ENCODE results near the gene PPP1R3C. TPM values are rescaled to one million over a fixed set of nuclear protein-coding genes. Genes with fewer than 3 reads are reported as not detected.

Gene PPP1R3C
- total RNA-seq, 1 experiment from 2014 or later = not detected

GRCh38 chr10:91664426-91664825 is 31.6 kb upstream of the PPP1R3C start:
- H3K9me2 ChIP-seq (replicated peaks; ENCODE audit: insufficient read depth, low read length) = no peaks in the 10 kb centered on the region
- H3K9ac ChIP-seq (ENCODE audit: low read length) = no peak overlapping the region
- H3K27ac ChIP-seq (ENCODE audit: low read length) = no peak overlapping the region
- no peak overlapping the region for H2AFZ ChIP-seq (ENCODE audit: low read length)
- no peaks in the 10 kb centered on the region for H3K4me1 ChIP-seq (ENCODE audit: low read length)
- H3K79me2 ChIP-seq (ENCODE audit: low read length) = no peaks in the 10 kb centered on the region
- no peaks in the 10 kb centered on the region for H3K9me3 ChIP-seq (ENCODE audit: low read length)
- H3K4me2 ChIP-seq (ENCODE audit: low read depth, low read length, poor library complexity, severe bottlenecking) = no peak overlapping the region
- H4K20me1 ChIP-seq (ENCODE audit: insufficient read depth, low read depth, low read length) = no peaks in the 10 kb centered on the region
- H3K36me3 ChIP-seq (ENCODE audit: insufficient read depth, low read length) = no peaks in the 10 kb centered on the region
- H3K4me3 ChIP-seq (ENCODE audit: low read length) = no peak overlapping the region
- DNase-seq = no peak
- H3K27me3 ChIP-seq (ENCODE audit: low read length) = no peaks in the 10 kb centered on the region

GRCh38 chr10:91662993-91663392 is 30.1 kb upstream of the PPP1R3C start:
- DNase-seq = no peak
- no peak overlapping the region for H3K4me2 ChIP-seq (ENCODE audit: low read depth, low read length, poor library complexity, severe bottlenecking)
- no peaks in the 10 kb centered on the region for H4K20me1 ChIP-seq (ENCODE audit: insufficient read depth, low read depth, low read length)
- no peak overlapping the region for H3K27ac ChIP-seq (ENCODE audit: low read length)
- H3K4me3 ChIP-seq (ENCODE audit: low read length) = no peak overlapping the region
- H3K4me1 ChIP-seq (ENCODE audit: low read length) = no peaks in the 10 kb centered on the region
- no peaks in the 10 kb centered on the region for H3K9me3 ChIP-seq (ENCODE audit: low read length)
- H3K9ac ChIP-seq (ENCODE audit: low read length) = no peak overlapping the region
- no peaks in the 10 kb centered on the region for H3K79me2 ChIP-seq (ENCODE audit: low read length)
- no peaks in the 10 kb centered on the region for H3K27me3 ChIP-seq (ENCODE audit: low read length)
- H2AFZ ChIP-seq (ENCODE audit: low read length) = no peak overlapping the region
- H3K36me3 ChIP-seq (ENCODE audit: insufficient read depth, low read length) = no peaks in the 10 kb centered on the region
- H3K9me2 ChIP-seq (replicated peaks; ENCODE audit: insufficient read depth, low read length) = no peaks in the 10 kb centered on the region

GRCh38 chr10:91653219-91653870 is 20.5 kb upstream of the PPP1R3C start:
- no peaks in the 10 kb centered on the region for H3K79me2 ChIP-seq (ENCODE audit: low read length)
- H3K9me2 ChIP-seq (replicated peaks; ENCODE audit: insufficient read depth, low read length) = no peaks in the 10 kb centered on the region
- no peak overlapping the region for H3K4me3 ChIP-seq (ENCODE audit: low read length)
- DNase-seq = no peak
- no peak overlapping the region for H3K27ac ChIP-seq (ENCODE audit: low read length)
- no peak overlapping the region for H3K4me2 ChIP-seq (ENCODE audit: low read depth, low read length, poor library complexity, severe bottlenecking)
- H2AFZ ChIP-seq (ENCODE audit: low read length) = no peak overlapping the region
- H3K4me1 ChIP-seq (ENCODE audit: low read length) = no peaks in the 10 kb centered on the region
- H3K27me3 ChIP-seq (ENCODE audit: low read length) = no peaks in the 10 kb centered on the region
- H4K20me1 ChIP-seq (ENCODE audit: insufficient read depth, low read depth, low read length) = no peaks in the 10 kb centered on the region
- H3K36me3 ChIP-seq (ENCODE audit: insufficient read depth, low read length) = no peaks in the 10 kb centered on the region
- H3K9me3 ChIP-seq (ENCODE audit: low read length) = no peaks in the 10 kb centered on the region
- H3K9ac ChIP-seq (ENCODE audit: low read length) = no peak overlapping the region

GRCh38 chr10:91652364-91652763 is 19.5 kb upstream of the PPP1R3C start:
- Histone ChIP-seq H3K27me3 (ENCODE audit: low read length) (no peaks in the 10 kb centered on the region), H3K4me3 (ENCODE audit: low read length) (no peak overlapping the region), H3K4me2 (ENCODE audit: low read depth, low read length, poor library complexity, severe bottlenecking) (no peak overlapping the region), H3K9ac (ENCODE audit: low read length) (no peak overlapping the region), H3K36me3 (ENCODE audit: insufficient read depth, low read length) (no peaks in the 10 kb centered on the region), H3K4me1 (ENCODE audit: low read length) (no peaks in the 10 kb centered on the region), H3K27ac (ENCODE audit: low read length) (no peak overlapping the region), H3K9me3 (ENCODE audit: low read length) (no peaks in the 10 kb centered on the region), H3K79me2 (ENCODE audit: low read length) (no peaks in the 10 kb centered on the region), H3K9me2 (replicated peaks; ENCODE audit: insufficient read depth, low read length) (no peaks in the 10 kb centered on the region), H2AFZ (ENCODE audit: low read length) (no peak overlapping the region), H4K20me1 (ENCODE audit: insufficient read depth, low read depth, low read length) (no peaks in the 10 kb centered on the region)
- DNase-seq = no peak

- H3K4me1 ChIP-seq (ENCODE audit: low read length) = no peaks in the 10 kb centered on the region
- H3K9ac ChIP-seq (ENCODE audit: low read length) = no peak overlapping the region
- no peaks in the 10 kb centered on the region for H3K9me3 ChIP-seq (ENCODE audit: low read length)
- no peak overlapping the region for H3K4me2 ChIP-seq (ENCODE audit: low read depth, low read length, poor library complexity, severe bottlenecking)
- H2AFZ ChIP-seq (ENCODE audit: low read length) = no peak overlapping the region
- DNase-seq = no peak
- no peaks in the 10 kb centered on the region for H3K36me3 ChIP-seq (ENCODE audit: insufficient read depth, low read length)
- H3K27ac ChIP-seq (ENCODE audit: low read length) = no peak overlapping the region
- no peaks in the 10 kb centered on the region for H3K79me2 ChIP-seq (ENCODE audit: low read length)
- no peak overlapping the region for H3K4me3 ChIP-seq (ENCODE audit: low read length)
- no peaks in the 10 kb centered on the region for H4K20me1 ChIP-seq (ENCODE audit: insufficient read depth, low read depth, low read length)
- no peaks in the 10 kb centered on the region for H3K9me2 ChIP-seq (replicated peaks; ENCODE audit: insufficient read depth, low read length)
- no peaks in the 10 kb centered on the region for H3K27me3 ChIP-seq (ENCODE audit: low read length)
Observed at GRCh38 chr10:91643700-91644099, 10.8 kb upstream of the PPP1R3C start.

- Histone ChIP-seq H4K20me1 (ENCODE audit: insufficient read depth, low read depth, low read length) (no peaks in the 10 kb centered on the region), H3K9ac (ENCODE audit: low read length) (no peak overlapping the region), H3K27ac (ENCODE audit: low read length) (no peak overlapping the region), H3K79me2 (ENCODE audit: low read length) (no peaks in the 10 kb centered on the region), H3K9me3 (ENCODE audit: low read length) (no peaks in the 10 kb centered on the region), H3K4me3 (ENCODE audit: low read length) (no peak overlapping the region), H3K27me3 (ENCODE audit: low read length) (no peaks in the 10 kb centered on the region), H2AFZ (ENCODE audit: low read length) (no peak overlapping the region), H3K4me2 (ENCODE audit: low read depth, low read length, poor library complexity, severe bottlenecking) (no peak overlapping the region), H3K4me1 (ENCODE audit: low read length) (no peaks in the 10 kb centered on the region), H3K36me3 (ENCODE audit: insufficient read depth, low read length) (no peaks in the 10 kb centered on the region), H3K9me2 (replicated peaks; ENCODE audit: insufficient read depth, low read length) (no peaks in the 10 kb centered on the region)
- DNase-seq = no peak
Observed at GRCh38 chr10:91642831-91643692, 10.2 kb upstream of the PPP1R3C start.

- no peaks in the 10 kb centered on the region for H3K27me3 ChIP-seq (ENCODE audit: low read length)
- no peaks in the 10 kb centered on the region for H3K9me3 ChIP-seq (ENCODE audit: low read length)
- H3K27ac ChIP-seq (ENCODE audit: low read length) = no peak overlapping the region
- H3K4me2 ChIP-seq (ENCODE audit: low read depth, low read length, poor library complexity, severe bottlenecking) = no peak overlapping the region
- H3K4me1 ChIP-seq (ENCODE audit: low read length) = no peaks in the 10 kb centered on the region
- H3K9me2 ChIP-seq (replicated peaks; ENCODE audit: insufficient read depth, low read length) = no peaks in the 10 kb centered on the region
- H3K36me3 ChIP-seq (ENCODE audit: insufficient read depth, low read length) = no peaks in the 10 kb centered on the region
- no peaks in the 10 kb centered on the region for H4K20me1 ChIP-seq (ENCODE audit: insufficient read depth, low read depth, low read length)
- no peaks in the 10 kb centered on the region for H3K79me2 ChIP-seq (ENCODE audit: low read length)
- no peak overlapping the region for H3K9ac ChIP-seq (ENCODE audit: low read length)
- H2AFZ ChIP-seq (ENCODE audit: low read length) = no peak overlapping the region
- no peak overlapping the region for H3K4me3 ChIP-seq (ENCODE audit: low read length)
- DNase-seq = no peak
Observed at GRCh38 chr10:91636892-91637291, 4.0 kb upstream of the PPP1R3C start.

GRCh38 chr10:91635401-91636400 is 2.8 kb upstream of the PPP1R3C start:
- Histone ChIP-seq H3K9me2 (replicated peaks; ENCODE audit: insufficient read depth, low read length) (no peaks in the 10 kb centered on the region), H3K79me2 (ENCODE audit: low read length) (no peaks in the 10 kb centered on the region), H3K27me3 (ENCODE audit: low read length) (no peaks in the 10 kb centered on the region), H2AFZ (ENCODE audit: low read length) (no peak overlapping the region), H3K4me3 (ENCODE audit: low read length) (no peak overlapping the region), H3K36me3 (ENCODE audit: insufficient read depth, low read length) (no peaks in the 10 kb centered on the region), H3K9ac (ENCODE audit: low read length) (no peak overlapping the region), H3K9me3 (ENCODE audit: low read length) (no peaks in the 10 kb centered on the region), H4K20me1 (ENCODE audit: insufficient read depth, low read depth, low read length) (no peaks in the 10 kb centered on the region), H3K4me2 (ENCODE audit: low read depth, low read length, poor library complexity, severe bottlenecking) (no peak overlapping the region), H3K4me1 (ENCODE audit: low read length) (no peaks in the 10 kb centered on the region), H3K27ac (ENCODE audit: low read length) (no peak overlapping the region)
- DNase-seq = peak; percentile 67

Data from Karpas-422 (cell line).